HepG2 (cell line): ENCODE data around the gene UST. TPM values are rescaled to one million over a fixed set of nuclear protein-coding genes. Genes with fewer than 3 reads are reported as not detected.
"Not testable (repeated sequence)": the region's sequence is repeated elsewhere in the genome, so short reads cannot be mapped to it uniquely, and the experiment has no call there.

Source experiments
- ATAC-seq: fragments of 200-7000 bp; cut with Tn5 transposase; 3 replicates; pipeline ENCODE4 v1.9.1; 2020; ENCODE audit warnings: mild to moderate bottlenecking, moderate library complexity
- BruUV-seq: library from RNA; stranded (reverse); fragments of 400-500 nt; replicated peaks from 2 replicates; lab custom pipeline; 2021; lab: Mats Ljungman, UMichigan
- CTCF ChIA-PET: fragments of 300-600 bp; formaldehyde crosslinking; extraction: SDS; loops from one replicate; lab custom pipeline; 2021; ENCODE audit warnings: low total read pairs, inconsistent platforms, low intra/inter-chr PET ratio; lab: Yijun Ruan, JAX
- POLR2A ChIA-PET: fragments of 350-600 bp; sonication (Branson Sonifier 250); formaldehyde crosslinking; loops from one replicate; lab custom pipeline; 2020; ENCODE audit warnings: antibody characterized with exemption, inconsistent platforms; lab: Yijun Ruan, JAX
- DNase-seq: peaks from one replicate; pipeline ENCODE4 v3.0.0-alpha.2; 2015; ENCODE audit warnings: low spot score
- FAIRE-seq: peaks from 3 replicates; lab custom pipeline; 2011; peaks lifted over from hg19 to GRCh38; lab: Jason Lieb, UNC
- H2AFZ ChIP-seq: one replicate; pipeline ENCODE4 v1.6.1; 2011; ENCODE audit warnings: low read length, inconsistent platforms
- H3K27ac ChIP-seq: fragments of 300-600 bp; 3 replicates; pipeline ENCODE4 v1.8.0; 2011; ENCODE audit warnings: mixed run types, mild to moderate bottlenecking, mixed read lengths, low read length, inconsistent platforms; ENCODE audit not compliant: insufficient read depth; ENCODE audit errors: extremely low read length
- H3K27me3 ChIP-seq, 2 experiments: fragments of 200-600 bp in 1 of 2; 2 replicates in 1 of 2; 3 replicates in 1 of 2; pipeline versions ENCODE4 v1.6.0 to v1.8.0; 2011; ENCODE audit warnings: low read length in 2 of 2, mild to moderate bottlenecking in 2 of 2, moderate library complexity in 2 of 2, inconsistent platforms in 1 of 2; ENCODE audit not compliant: insufficient read depth in 2 of 2, control insufficient read depth in 1 of 2
- H3K36me3 ChIP-seq, 2 experiments: fragments of 200-600 bp in 1 of 2; replicated peaks in 1 of 2; 2 replicates in 1 of 2; 3 replicates in 1 of 2; pipeline versions ENCODE4 v1.5.1 to v1.8.0; 2011; ENCODE audit warnings: low read length in 2 of 2, inconsistent platforms in 1 of 2; ENCODE audit not compliant: insufficient read depth in 2 of 2, control insufficient read depth in 1 of 2
- H3K4me1 ChIP-seq: 2 replicates; pipeline ENCODE4 v1.5.1; 2012; ENCODE audit warnings: low read length, inconsistent platforms; ENCODE audit not compliant: insufficient read depth
- H3K4me2 ChIP-seq: 2 replicates; pipeline ENCODE4 v1.6.0; 2011; ENCODE audit warnings: low read depth, low read length, inconsistent platforms
- H3K4me3 ChIP-seq, 3 experiments: fragments of 200-600 bp in 1 of 3; sonication (generic), shearing (Covaris generic) in 1 of 3; replicated peaks in 1 of 3; 2 replicates each; pipeline ENCODE4 v1.5.1; 2011 to 2016; ENCODE audit warnings: low read length in 3 of 3, inconsistent platforms in 2 of 3, low read depth in 2 of 3, mild to moderate bottlenecking in 2 of 3, control low read depth in 1 of 3, mixed read lengths in 1 of 3; ENCODE audit not compliant: insufficient read depth in 1 of 3
- H3K79me2 ChIP-seq: one replicate; pipeline ENCODE4 v1.6.1; 2011; ENCODE audit warnings: low read length, inconsistent platforms; ENCODE audit not compliant: insufficient read depth
- H3K9ac ChIP-seq: 2 replicates; pipeline ENCODE4 v1.6.0; 2011; ENCODE audit warnings: mild to moderate bottlenecking, low read depth, low read length, inconsistent platforms; ENCODE audit not compliant: insufficient read depth
- H3K9me3 ChIP-seq: 2 replicates; pipeline ENCODE4 v1.5.1; 2012; ENCODE audit warnings: mild to moderate bottlenecking, low read length
- H4K20me1 ChIP-seq: 2 replicates; pipeline ENCODE4 v1.6.0; 2011; ENCODE audit warnings: inconsistent platforms, mild to moderate bottlenecking, low read length, moderate library complexity; ENCODE audit not compliant: insufficient read depth
- CREB3 ChIP-seq: sonication (generic); formaldehyde crosslinking; IDR thresholded peaks from 2 replicates; pipeline ENCODE4 v1.5.0; 2020; ENCODE audit warnings: missing genetic modification reagents
- GZF1 ChIP-seq: sonication (generic); formaldehyde crosslinking; IDR thresholded peaks from 2 replicates; pipeline ENCODE4 v1.5.1; 2020; ENCODE audit warnings: mild to moderate bottlenecking, missing genetic modification reagents
- HES4 ChIP-seq: sonication (generic); formaldehyde crosslinking; IDR thresholded peaks from 2 replicates; pipeline ENCODE4 v1.9.0; 2021; ENCODE audit warnings: mild to moderate bottlenecking, missing genetic modification reagents, borderline replicate concordance
- MIER3 ChIP-seq: IDR thresholded peaks from 2 replicates; pipeline ENCODE4 v1.6.1; 2016; ENCODE audit warnings: missing compliant biosample characterization, borderline replicate concordance
- SIN3B ChIP-seq: fragments of 150-350 bp; IDR thresholded peaks from 2 replicates; pipeline ENCODE4 v1.6.1; 2014; ENCODE audit warnings: low read length
- ZBED4 ChIP-seq: sonication (generic); formaldehyde crosslinking; IDR thresholded peaks from 2 replicates; pipeline ENCODE4 v1.4.0; 2020; ENCODE audit warnings: missing genetic modification reagents, borderline replicate concordance
- ZNF512B ChIP-seq: sonication (generic); formaldehyde crosslinking; IDR thresholded peaks from 2 replicates; pipeline ENCODE4 v1.5.1; 2020; ENCODE audit warnings: missing genetic modification reagents, mild to moderate bottlenecking, borderline replicate concordance
- ZNF775 ChIP-seq: sonication (generic); formaldehyde crosslinking; IDR thresholded peaks from 2 replicates; pipeline ENCODE4 v1.4.0; 2020; ENCODE audit warnings: missing genetic modification reagents, mild to moderate bottlenecking, moderate library complexity, borderline replicate concordance
- WGBS: methylation state at CpG from one replicate; pipeline ENCODE4 v1.1.6; 2017; ENCODE audit warnings: low lambda C conversion rate; 5-methylcytosine and 5-hydroxymethylcytosine counted together
- in situ Hi-C: cut with HindIII; loops from 2 replicates; pipeline ENCODE4 v1.10.0; 2017; ENCODE audit warnings: low pct_unique_long_range_greater_than_20kb; ENCODE audit not compliant: extremely low pct_ligation_motif_present
- intact Hi-C: fragments of 100-400 bp; cut with micrococcal nuclease; formaldehyde crosslinking; loops from one replicate; pipeline ENCODE4 v1.10.0; 2022; ENCODE audit not compliant: unreplicated experiment
- polyA plus RNA-seq, 8 experiments: library from polyadenylated mRNA; depleted of rRNA in 3 of 8; stranded (reverse) in 7 of 8; unstranded in 1 of 8; fragments of >200 nt; fragmentation: Illumina TruSeq in 4 of 8; extraction: Trizol in 4 of 8; gene quantifications; 2 replicates each; pipeline versions ENCODE4 v1.2.1 to v1.2.3, GENCODE V29; 2011 to 2016; ENCODE audit warnings: low read depth in 4 of 8, missing spikeins in 1 of 8, mixed read lengths in 1 of 8; ENCODE audit not compliant: insufficient read depth in 1 of 8
- total RNA-seq, 5 experiments: library from RNA; depleted of rRNA; stranded (reverse); fragments of >200 nt; fragmentation: Illumina TruSeq; extraction: Trizol; gene quantifications; 2 replicates each; pipeline ENCODE4 v1.2.3, GENCODE V29; 2016; ENCODE audit warnings: low read depth in 1 of 5

The UST gene
- total and polyA plus RNA-seq, 2 of the 13 experiments (the other 11 are each of a cell fraction or from before 2014, with no cell fraction given): 0.27 TPM; not detected in 1

GRCh38 chr6:148955441-148955840, 208.6 kb downstream of the UST start (continued):
- TF ChIP-seq ZBED4 (CRISPR knock-in tag): no peak
- no peak for TF ChIP-seq ZNF775
- no peak for TF ChIP-seq CREB3 (CRISPR knock-in tag)
- TF ChIP-seq ZNF512B: no peak
- no peak for TF ChIP-seq HES4 (CRISPR knock-in tag)
- TF ChIP-seq SIN3B: no peak
- TF ChIP-seq MIER3: no peak
- TF ChIP-seq GZF1 (CRISPR knock-in tag): no peak
- TF ChIP-seq, all 625 proteins: peak for 0

GRCh38 chr6:148956163-148956562, 209.3 kb downstream of the UST start:
- in situ Hi-C loops: loop anchor here (10.0 kb wide), 1 partner anchor 211 kb away; the partner anchor contains the start of gene UST
- H3K4me1 ChIP-seq: peaks cover 11% of the 10 kb centered on the region; the same call in 1 of the 2 replicates
- H3K27me3 ChIP-seq, ATAC-seq, POLR2A ChIA-PET, intact Hi-C loops, H4K20me1 ChIP-seq, H3K27ac ChIP-seq, H2AFZ ChIP-seq, H3K36me3 ChIP-seq, CTCF ChIA-PET, H3K4me3 ChIP-seq, DNase-seq, H3K79me2 ChIP-seq, H3K9me3 ChIP-seq, BruUV-seq, FAIRE-seq, H3K9ac ChIP-seq, H3K4me2 ChIP-seq: not testable (repeated sequence)
- 33% methylated on average over 7 of the region's 7 CpGs for WGBS
